Panc1 (cell line): Measurements from ENCODE around the gene OGDH. TPM values are rescaled to one million over a fixed set of nuclear protein-coding genes. Genes with fewer than 3 reads are reported as not detected.

Experiments
- ATAC-seq: fragments of 200-7000 bp; cut with Tn5 transposase; 2 replicates; pipeline ENCODE4 v1.9.1; 2020; ENCODE audit warnings: mild to moderate bottlenecking, moderate library complexity
- BruUV-seq: library from RNA; stranded (reverse); fragments of 400-500 nt; replicated peaks from 2 replicates; lab custom pipeline; 2021; lab: Mats Ljungman, UMichigan
- CTCF ChIA-PET: fragments of 300-600 bp; sonication (Branson Sonifier 250); formaldehyde crosslinking; loops from one replicate; lab custom pipeline; 2022; ENCODE audit warnings: antibody characterized with exemption; lab: Charles Lee
- POLR2A ChIA-PET: fragments of 300-600 bp; sonication (Branson Sonifier 250); formaldehyde crosslinking; loops from one replicate; lab custom pipeline; 2022; ENCODE audit warnings: antibody characterized with exemption; lab: Charles Lee
- DNase-seq: peaks from one replicate; pipeline ENCODE4 v3.0.0-alpha.2; 2010; ENCODE audit warnings: low read depth, low spot score
- H3K27ac ChIP-seq: 2 replicates; pipeline ENCODE4 v1.5.1; 2011; ENCODE audit warnings: mild to moderate bottlenecking, low read length, inconsistent platforms
- H3K27me3 ChIP-seq: fragments of 200-500 bp; sonication (Bioruptor generic); 2 replicates; pipeline ENCODE4 v1.6.0; 2014; ENCODE audit warnings: low read length, inconsistent platforms; ENCODE audit not compliant: control insufficient read depth, insufficient read depth
- H3K36me3 ChIP-seq: fragments of 200-500 bp; sonication (Bioruptor generic); 2 replicates; pipeline ENCODE4 v1.5.1; 2014; ENCODE audit warnings: inconsistent platforms, mild to moderate bottlenecking, low read length, moderate library complexity; ENCODE audit not compliant: control insufficient read depth, insufficient read depth
- H3K4me1 ChIP-seq: 2 replicates; pipeline ENCODE4 v1.5.1; 2011; ENCODE audit warnings: inconsistent platforms, mild to moderate bottlenecking, low read length, moderate library complexity; ENCODE audit not compliant: control insufficient read depth, insufficient read depth
- H3K4me3 ChIP-seq, 2 experiments: 2 replicates each; pipeline ENCODE4 v1.5.1; 2011 to 2012; ENCODE audit warnings: low read depth in 2 of 2, low read length in 2 of 2, mild to moderate bottlenecking in 2 of 2, inconsistent platforms in 1 of 2, moderate library complexity in 1 of 2
- H3K9me3 ChIP-seq: fragments of 200-500 bp; sonication (Bioruptor generic); 2 replicates; pipeline ENCODE4 v1.5.1; 2014; ENCODE audit warnings: low read depth, mild to moderate bottlenecking, inconsistent platforms, low read length, moderate library complexity; ENCODE audit not compliant: control insufficient read depth, insufficient read depth
- POLR2AphosphoS5 ChIP-seq: IDR thresholded peaks from 2 replicates; pipeline ENCODE4 v1.6.1; 2012; ENCODE audit warnings: mild to moderate bottlenecking, low read depth, low read length, moderate library complexity
- SIN3A ChIP-seq: IDR thresholded peaks from 2 replicates; pipeline ENCODE4 v1.6.1; 2012; ENCODE audit warnings: low read depth, mild to moderate bottlenecking, low read length, moderate library complexity, borderline replicate concordance; ENCODE audit not compliant: insufficient read depth
- TCF7L2 ChIP-seq: IDR thresholded peaks from 2 replicates; pipeline ENCODE4 v1.6.1; 2011; ENCODE audit warnings: mild to moderate bottlenecking, low read depth, low read length, inconsistent platforms
- in situ Hi-C: cut with HindIII; loops from 2 replicates; pipeline ENCODE4 v1.10.0; 2016; ENCODE audit warnings: low sequenced_read_pairs, low pct_unique_long_range_greater_than_20kb
- intact Hi-C: fragments of 100-400 bp; cut with micrococcal nuclease; formaldehyde crosslinking; loops from one replicate; pipeline ENCODE4 v1.10.0; 2022; ENCODE audit not compliant: unreplicated experiment
- total RNA-seq: library from RNA; stranded (reverse); gene quantifications from one replicate; pipeline ENCODE4 v1.2.1, GENCODE V29; 2021; ENCODE audit not compliant: unreplicated experiment
- TF ChIP-seq, protein P1 (sequence below): fragments of 450-650 bp; IDR thresholded peaks from 2 replicates; pipeline ENCODE4 v1.5.1; 2017; ENCODE audit warnings: mild to moderate bottlenecking
- TF ChIP-seq, protein P2 (sequence below), 2 experiments: IDR thresholded peaks; 2 replicates each; pipeline ENCODE4 v1.6.1; 2011 to 2012; ENCODE audit warnings: low read depth in 2 of 2, control low read depth in 1 of 2, low read length in 1 of 2, mild to moderate bottlenecking in 1 of 2, moderate library complexity in 1 of 2; ENCODE audit not compliant: insufficient read depth in 1 of 2

The OGDH gene
- total RNA-seq, 1 experiment from 2014 or later, result 166 TPM

- in situ Hi-C loops (no loop called here), intact Hi-C loops (loop anchor here (5.0 to 10.0 kb wide), 2 partner anchors 72 to 320 kb away; partner anchors contain the start of gene NUDCD3)
- DNase-seq, result no peak
- Histone ChIP-seq H3K4me3 (no peak overlapping the region), H3K9me3 (no peaks in the 10 kb centered on the region), H3K27me3 (no peaks in the 10 kb centered on the region), H3K36me3 (peaks cover 11% of the 10 kb centered on the region; the same call in 1 of the 2 replicates), H3K27ac (no peak overlapping the region), H3K4me1 (peaks cover 6% of the 10 kb centered on the region; the same call in 1 of the 2 replicates)
- CTCF ChIA-PET, result interaction anchor here (0.6 to 1.7 kb wide), 2 partner anchors 324 kb away, joined by 3 to 6 read pairs; no protein-coding TSS in a partner anchor
- BruUV-seq, result no TSS peak
- TF ChIP-seq, protein P1, sequence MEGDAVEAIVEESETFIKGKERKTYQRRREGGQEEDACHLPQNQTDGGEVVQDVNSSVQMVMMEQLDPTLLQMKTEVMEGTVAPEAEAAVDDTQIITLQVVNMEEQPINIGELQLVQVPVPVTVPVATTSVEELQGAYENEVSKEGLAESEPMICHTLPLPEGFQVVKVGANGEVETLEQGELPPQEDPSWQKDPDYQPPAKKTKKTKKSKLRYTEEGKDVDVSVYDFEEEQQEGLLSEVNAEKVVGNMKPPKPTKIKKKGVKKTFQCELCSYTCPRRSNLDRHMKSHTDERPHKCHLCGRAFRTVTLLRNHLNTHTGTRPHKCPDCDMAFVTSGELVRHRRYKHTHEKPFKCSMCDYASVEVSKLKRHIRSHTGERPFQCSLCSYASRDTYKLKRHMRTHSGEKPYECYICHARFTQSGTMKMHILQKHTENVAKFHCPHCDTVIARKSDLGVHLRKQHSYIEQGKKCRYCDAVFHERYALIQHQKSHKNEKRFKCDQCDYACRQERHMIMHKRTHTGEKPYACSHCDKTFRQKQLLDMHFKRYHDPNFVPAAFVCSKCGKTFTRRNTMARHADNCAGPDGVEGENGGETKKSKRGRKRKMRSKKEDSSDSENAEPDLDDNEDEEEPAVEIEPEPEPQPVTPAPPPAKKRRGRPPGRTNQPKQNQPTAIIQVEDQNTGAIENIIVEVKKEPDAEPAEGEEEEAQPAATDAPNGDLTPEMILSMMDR, result no peak
- TF ChIP-seq TCF7L2 (no peak), POLR2AphosphoS5 (peak; percentile 40; the same call in 1 of the 2 replicates)
- ATAC-seq, result no peak
- POLR2A ChIA-PET, result no interaction called here
Observed at GRCh38 chr7:44564606-44565005, 41.8 kb upstream of the OGDH start.

- Histone ChIP-seq H3K27me3 (no peaks in the 10 kb centered on the region), H3K4me1 (peaks cover 6% of the 10 kb centered on the region; the same call in 1 of the 2 replicates), H3K9me3 (no peaks in the 10 kb centered on the region), H3K36me3 (peaks cover 12% of the 10 kb centered on the region; the same call in 1 of the 2 replicates), H3K4me3 (no peak overlapping the region), H3K27ac (no peak overlapping the region)
- DNase-seq (peak; percentile 48), ATAC-seq (peak; percentile 76)
- in situ Hi-C loops (no loop called here), intact Hi-C loops (loop anchor here (10.0 kb wide), 1 partner anchor 320 kb away; no protein-coding TSS in a partner anchor)
- BruUV-seq, result no TSS peak
- CTCF ChIA-PET, result interaction anchor here (0.6 to 1.7 kb wide), 6 partner anchors 13 to 364 kb away, joined by 3 to 13 read pairs (median 4); partner anchors contain the start of gene YKT6
- no peak for TF ChIP-seq TCF7L2
- TF ChIP-seq, protein P1, result peak; percentile 99
- POLR2A ChIA-PET, result no interaction called here
Observed at GRCh38 chr7:44565097-44565794, 41.2 kb upstream of the OGDH start.

DNA sequence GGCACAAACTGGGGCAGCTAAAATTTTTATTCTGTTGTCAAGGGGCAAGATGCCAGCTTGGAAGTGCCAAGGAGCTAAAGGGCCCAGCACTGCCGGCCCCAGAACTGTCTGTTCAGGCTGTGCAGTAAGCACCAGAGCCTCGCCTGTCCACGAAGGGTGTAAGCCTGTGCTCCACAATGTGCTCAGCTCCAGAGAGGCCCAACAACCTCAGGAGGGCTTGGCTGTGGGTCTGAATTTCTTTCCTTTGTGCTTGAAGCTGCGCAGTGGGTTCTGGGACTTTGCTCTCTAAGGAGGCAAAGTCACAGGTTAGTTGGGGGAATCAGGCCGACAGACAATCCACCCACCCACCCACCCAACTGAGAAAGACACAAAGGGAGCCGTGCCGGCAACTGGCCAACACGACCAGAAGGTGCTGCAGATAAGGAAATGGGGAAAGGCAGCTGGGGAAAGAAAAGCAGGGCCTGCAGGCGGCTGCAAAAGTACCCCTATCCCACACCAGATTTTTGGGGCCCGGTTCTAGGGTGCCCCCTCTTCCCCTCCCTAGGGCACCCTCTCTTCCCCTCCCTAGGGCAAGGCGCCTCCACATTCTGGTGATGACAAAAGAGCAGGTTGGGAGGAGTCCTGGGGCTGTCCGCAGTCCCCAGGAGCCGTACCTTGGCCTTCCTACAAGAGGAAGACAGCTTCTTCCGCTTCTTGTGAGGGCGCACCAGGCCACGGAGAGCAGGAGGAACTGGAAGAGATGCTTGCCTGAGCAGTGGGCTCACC, 40.5 kb upstream of the OGDH start:
- in situ Hi-C loops, result no loop called here
- H3K27ac ChIP-seq, result no peak overlapping the region
- DNase-seq (no peak), ATAC-seq (peak; percentile 75)
- no TSS peak for BruUV-seq
- no peak overlapping the region for H3K4me3 ChIP-seq
- POLR2A ChIA-PET, result no interaction called here
- intact Hi-C loops, result loop anchor here (10.0 kb wide), 1 partner anchor 321 kb away; no protein-coding TSS in a partner anchor
- H3K9me3 ChIP-seq, result no peaks in the 10 kb centered on the region
- H3K4me1 ChIP-seq, result peaks cover 6% of the 10 kb centered on the region; the same call in 1 of the 2 replicates
- TF ChIP-seq TCF7L2 (no peak), POLR2AphosphoS5 (no peak), SIN3A (no peak)
- TF ChIP-seq, protein P1, result no peak
- TF ChIP-seq, protein P2, sequence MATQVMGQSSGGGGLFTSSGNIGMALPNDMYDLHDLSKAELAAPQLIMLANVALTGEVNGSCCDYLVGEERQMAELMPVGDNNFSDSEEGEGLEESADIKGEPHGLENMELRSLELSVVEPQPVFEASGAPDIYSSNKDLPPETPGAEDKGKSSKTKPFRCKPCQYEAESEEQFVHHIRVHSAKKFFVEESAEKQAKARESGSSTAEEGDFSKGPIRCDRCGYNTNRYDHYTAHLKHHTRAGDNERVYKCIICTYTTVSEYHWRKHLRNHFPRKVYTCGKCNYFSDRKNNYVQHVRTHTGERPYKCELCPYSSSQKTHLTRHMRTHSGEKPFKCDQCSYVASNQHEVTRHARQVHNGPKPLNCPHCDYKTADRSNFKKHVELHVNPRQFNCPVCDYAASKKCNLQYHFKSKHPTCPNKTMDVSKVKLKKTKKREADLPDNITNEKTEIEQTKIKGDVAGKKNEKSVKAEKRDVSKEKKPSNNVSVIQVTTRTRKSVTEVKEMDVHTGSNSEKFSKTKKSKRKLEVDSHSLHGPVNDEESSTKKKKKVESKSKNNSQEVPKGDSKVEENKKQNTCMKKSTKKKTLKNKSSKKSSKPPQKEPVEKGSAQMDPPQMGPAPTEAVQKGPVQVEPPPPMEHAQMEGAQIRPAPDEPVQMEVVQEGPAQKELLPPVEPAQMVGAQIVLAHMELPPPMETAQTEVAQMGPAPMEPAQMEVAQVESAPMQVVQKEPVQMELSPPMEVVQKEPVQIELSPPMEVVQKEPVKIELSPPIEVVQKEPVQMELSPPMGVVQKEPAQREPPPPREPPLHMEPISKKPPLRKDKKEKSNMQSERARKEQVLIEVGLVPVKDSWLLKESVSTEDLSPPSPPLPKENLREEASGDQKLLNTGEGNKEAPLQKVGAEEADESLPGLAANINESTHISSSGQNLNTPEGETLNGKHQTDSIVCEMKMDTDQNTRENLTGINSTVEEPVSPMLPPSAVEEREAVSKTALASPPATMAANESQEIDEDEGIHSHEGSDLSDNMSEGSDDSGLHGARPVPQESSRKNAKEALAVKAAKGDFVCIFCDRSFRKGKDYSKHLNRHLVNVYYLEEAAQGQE (IDR thresholded peaks at IDR 0.05; ENCODE audit: insufficient read depth in 1 of 2, low read depth in 2 of 2, low read length in 1 of 2), result no peak
- H3K27me3 ChIP-seq, result no peaks in the 10 kb centered on the region
- CTCF ChIA-PET, result interaction anchor here (0.6 to 1.7 kb wide), 5 partner anchors 12 to 325 kb away, joined by 3 to 13 read pairs (median 4); no protein-coding TSS in a partner anchor
- H3K36me3 ChIP-seq, result peaks cover 17% of the 10 kb centered on the region; the same call in 1 of the 2 replicates
